Forelimb muscle (tissue), 1 donor: Measurements from ENCODE around the gene ZNF587B. TPM values are rescaled to one million over a fixed set of nuclear protein-coding genes. Genes with fewer than 3 reads are reported as not detected.
"Not testable (repeated sequence)": the region's sequence is repeated elsewhere in the genome, so short reads cannot be mapped to it uniquely, and the experiment has no call there.

Experiments
- DNase-seq: peaks from one replicate; pipeline ENCODE4 v3.0.0-alpha.2; 2013; ENCODE audit warnings: low read depth
- polyA plus RNA-seq: library from polyadenylated mRNA; unstranded; fragments of 120-200 nt; gene quantifications from one replicate; pipeline ENCODE4 v1.2.1, GENCODE V29; 2013; ENCODE audit not compliant: insufficient read length

ZNF587B gene
- polyA plus RNA-seq = 5.1 TPM

DNA sequence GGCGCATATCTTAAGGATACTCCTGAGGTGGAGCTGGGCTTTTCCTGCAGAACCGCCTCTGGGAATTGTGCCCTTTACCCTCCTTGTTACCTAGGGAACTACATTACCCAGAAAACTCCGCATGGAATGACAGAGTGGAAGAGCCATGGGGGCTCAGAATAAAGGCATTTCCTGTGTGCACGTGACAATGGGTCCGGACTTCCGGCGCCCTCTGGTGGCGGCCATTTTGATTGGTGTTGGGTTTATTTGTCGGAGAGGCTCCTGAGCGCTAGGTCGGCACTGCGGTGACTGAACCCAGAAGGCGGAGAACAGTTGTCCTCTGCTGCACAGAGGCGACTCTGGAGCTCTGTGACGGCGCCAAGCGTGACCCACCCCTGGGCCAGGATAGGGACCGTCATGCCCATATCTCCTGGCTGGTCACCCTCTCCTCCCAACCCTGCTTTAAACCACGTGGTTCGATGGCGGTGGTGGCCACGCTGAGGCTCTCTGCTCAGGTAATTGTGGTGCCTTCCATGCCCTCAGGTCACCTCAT lies at the start of gene ZNF587B:
Gene ZNF587B, plus strand, starts transcription at position 229 of the 532 bp plus-strand sequence. Its CDS starts 230 bp downstream, at position 459.
- DNase-seq = no peak

DNA sequence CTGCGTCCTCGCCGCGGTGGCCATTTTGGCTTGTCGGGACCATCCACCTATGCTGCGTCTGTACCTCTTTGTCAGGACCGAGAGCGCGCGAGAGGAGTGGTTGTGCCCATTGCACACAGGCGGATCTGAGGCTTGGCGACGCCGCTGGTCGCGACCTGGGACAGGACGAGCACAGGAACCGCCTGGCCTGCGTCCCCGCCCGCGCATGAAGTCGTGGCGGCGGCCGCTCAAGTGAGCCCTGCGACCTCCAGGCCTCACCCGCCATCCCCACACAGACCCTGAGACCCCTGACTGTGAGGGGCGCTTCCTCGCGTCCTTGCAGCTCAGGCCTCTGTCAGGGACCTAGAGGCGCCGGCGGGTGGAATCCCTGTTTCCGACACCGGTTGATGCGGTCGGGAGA lies 43.8 kb upstream of the ZNF587B start:
- DNase-seq = no peak

DNA sequence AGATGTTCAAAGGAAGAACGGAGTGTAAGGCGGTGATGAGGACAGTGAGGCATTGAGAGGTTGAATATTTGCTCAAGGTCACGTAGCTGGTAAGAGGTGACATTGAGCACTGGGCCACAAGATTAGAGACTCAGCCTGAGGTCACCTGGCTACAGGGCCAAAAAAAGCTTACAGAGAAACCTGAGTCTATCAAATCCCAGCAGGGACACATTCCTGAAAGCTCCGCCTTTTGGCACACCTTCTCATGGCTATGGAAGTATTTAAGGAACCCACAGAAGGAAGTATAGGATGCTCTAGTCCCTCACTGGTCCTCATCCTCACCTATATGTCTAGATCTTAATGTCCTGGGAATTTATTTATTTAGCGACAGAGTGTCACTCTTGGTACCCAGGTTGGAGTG lies 43.2 kb upstream of the ZNF587B start:
- DNase-seq = no peak

- no peak for DNase-seq
Observed at GRCh38 chr19:57788114-57788692, 41.9 kb upstream of the ZNF587B start.

- no peak for DNase-seq
Observed at GRCh38 chr19:57789288-57789687, 40.8 kb upstream of the ZNF587B start.

DNA sequence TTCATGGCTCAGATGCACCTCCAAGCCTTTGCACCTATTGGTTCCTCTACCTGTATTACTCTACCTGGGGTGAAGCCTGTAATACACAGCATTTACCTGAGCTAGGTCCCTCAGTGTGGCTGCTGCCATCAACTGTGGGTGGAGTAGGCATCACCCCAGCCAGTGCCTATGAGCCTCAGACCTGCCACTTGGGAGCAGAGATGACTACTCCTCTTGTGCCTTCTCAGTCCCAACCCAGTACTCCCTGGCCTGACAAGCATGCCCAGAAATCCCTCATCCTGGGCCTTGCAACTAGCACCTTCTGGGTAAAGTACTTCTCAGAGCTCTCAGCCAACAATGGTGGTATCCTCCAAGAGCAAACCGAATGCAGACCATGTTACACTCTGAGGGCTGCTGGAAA lies 33.5 kb upstream of the ZNF587B start:
- DNase-seq = not testable (repeated sequence)

GRCh38 chr19:57800696-57801095 lies 29.4 kb upstream of the ZNF587B start:
- DNase-seq = no peak

GRCh38 chr19:57802269-57802668 lies 27.8 kb upstream of the ZNF587B start:
- DNase-seq = no peak

DNA sequence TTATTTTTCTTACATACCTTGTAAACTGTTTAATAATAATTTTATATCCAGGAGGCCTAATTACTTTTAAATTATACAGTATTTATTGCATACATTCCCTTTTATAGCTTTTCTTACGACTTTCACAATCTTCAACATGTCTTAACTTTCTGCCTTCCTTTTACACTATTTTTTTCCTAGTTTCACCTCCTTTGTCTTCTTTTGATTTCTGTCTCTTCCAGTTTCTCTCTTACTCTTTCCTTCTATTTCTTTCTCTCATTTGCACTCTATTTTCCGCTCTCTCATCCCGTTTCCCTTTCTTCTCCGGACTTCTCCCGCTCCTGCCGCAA lies 26.9 kb upstream of the ZNF587B start:
- DNase-seq = no peak

DNA sequence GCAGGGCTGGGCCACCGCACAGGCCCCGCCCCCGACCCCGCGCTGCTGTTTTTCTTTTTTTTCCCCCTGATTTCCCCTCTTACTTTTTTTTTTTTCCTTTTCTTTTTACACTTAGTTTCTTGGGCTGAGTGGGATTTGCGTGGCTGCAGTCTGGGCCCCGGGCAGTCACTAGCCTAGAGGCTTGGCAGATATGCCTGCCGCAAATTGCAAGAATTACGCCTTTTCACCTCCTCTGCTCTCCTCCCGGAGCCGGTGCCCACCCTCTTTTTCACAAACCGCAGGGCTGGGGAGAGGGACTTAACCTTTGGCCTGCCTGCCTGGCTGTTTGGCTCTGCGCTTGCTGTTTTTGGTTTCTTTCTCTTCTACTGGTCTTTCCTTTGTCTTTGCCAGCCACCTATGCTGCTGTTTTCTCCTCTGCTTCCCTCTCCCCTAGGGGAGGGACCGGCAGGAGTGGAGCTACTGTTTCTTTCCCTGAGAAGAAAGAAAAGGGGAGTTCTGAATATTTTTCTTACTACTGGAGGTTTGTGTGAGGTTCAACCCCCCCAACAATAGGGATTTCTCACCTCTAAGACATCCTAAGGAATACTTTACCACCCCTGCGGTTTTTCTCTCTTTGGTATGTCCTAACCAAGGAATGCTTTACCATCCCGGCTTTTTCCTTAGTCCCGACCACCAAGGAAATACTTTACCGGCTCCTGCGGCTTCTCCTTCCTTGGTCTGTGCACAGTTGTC lies 26.3 kb upstream of the ZNF587B start:
- DNase-seq = no peak

GRCh38 chr19:57807541-57807940 lies 22.6 kb upstream of the ZNF587B start:
- no peak for DNase-seq

DNA sequence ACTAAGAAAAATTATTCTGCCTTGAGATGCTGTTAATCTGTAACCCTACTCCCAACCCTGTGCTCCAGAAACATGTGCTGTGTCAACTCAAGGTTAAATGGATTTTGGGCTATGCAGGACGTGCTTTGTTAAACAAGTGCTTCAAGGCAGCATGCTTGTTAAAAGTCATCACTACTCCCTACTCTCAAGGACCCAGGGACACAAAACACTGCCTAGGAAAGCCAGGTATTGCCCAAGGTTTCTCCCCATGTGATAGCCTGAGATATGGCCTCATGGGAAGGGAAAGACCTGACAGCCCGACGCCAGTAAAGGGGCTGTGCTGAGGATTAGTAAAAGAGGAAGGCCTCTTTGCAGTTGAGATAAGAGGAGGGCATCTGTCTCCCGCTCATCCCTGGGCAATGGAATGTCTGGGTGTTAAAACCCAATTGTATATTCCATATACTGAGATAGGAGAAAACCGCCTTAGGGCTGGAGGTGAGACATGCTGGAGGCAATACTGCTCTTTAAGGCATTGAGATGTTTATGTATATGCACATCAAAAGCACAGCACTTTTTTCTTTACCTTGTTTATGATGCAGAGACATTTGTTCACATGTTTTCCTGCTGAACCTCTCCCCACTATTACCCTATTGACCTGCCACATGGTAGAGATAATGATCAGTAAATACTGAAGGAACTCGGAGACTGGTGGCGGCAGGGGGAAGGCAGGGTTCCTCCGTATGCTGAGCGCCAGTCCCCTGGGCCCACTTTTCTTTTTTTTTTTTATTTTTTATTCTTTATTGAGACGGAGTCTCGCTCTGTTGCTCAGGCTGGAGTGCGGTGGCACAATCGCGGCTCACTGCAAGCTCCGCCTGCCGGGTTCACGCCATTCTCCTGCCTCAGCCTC lies 19.4 kb upstream of the ZNF587B start:
- DNase-seq = not testable (repeated sequence)

DNA sequence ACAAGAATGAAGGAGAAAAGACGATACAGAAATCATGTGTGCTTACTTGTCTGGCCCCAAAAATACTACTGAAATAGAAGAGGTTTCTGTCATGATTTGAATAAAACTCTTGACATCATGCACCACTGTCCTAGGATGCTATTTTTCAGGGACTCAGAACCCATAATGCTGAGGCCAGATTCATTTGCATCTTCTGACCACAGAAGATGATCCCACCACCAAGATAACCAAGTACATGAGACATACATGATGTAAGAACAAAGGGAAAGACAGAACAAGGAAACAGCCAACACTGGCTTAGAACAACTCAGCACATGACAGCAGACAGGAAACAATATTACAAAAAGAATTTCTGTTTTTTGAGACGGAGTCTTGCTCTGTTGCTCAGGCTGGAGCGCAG lies 17.9 kb upstream of the ZNF587B start:
- no peak for DNase-seq

- DNase-seq = not testable (repeated sequence)
Observed at GRCh38 chr19:57812975-57813820, 16.9 kb upstream of the ZNF587B start.

DNA sequence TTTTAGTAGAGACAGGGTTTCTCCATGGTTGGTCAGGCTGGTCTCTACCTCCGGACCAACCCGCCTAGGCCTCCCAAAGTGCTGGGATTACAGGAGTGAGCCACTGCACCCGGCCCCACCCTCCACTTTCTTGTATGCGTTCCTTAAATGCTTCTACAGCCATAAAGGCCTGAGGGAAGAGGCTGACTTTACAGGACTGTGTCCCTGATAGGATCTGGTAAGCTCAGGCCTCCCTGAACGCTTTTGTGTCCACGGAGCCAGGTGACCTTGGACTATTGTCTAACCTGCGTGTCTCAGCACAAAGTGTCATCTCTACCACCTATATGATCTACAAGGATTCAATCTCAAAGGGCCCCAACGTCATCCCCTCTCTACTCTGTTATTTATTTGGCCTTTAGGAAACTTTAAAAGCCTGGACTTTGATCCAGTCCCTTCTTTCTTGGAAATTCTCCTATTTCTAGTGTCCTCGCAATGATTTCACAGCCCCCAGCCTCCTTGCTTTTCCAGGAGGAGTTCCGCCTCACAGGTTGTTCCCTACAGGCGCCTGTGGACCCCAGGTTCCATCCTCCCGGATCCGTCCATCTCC lies 16.1 kb upstream of the ZNF587B start:
- DNase-seq = no peak

DNA sequence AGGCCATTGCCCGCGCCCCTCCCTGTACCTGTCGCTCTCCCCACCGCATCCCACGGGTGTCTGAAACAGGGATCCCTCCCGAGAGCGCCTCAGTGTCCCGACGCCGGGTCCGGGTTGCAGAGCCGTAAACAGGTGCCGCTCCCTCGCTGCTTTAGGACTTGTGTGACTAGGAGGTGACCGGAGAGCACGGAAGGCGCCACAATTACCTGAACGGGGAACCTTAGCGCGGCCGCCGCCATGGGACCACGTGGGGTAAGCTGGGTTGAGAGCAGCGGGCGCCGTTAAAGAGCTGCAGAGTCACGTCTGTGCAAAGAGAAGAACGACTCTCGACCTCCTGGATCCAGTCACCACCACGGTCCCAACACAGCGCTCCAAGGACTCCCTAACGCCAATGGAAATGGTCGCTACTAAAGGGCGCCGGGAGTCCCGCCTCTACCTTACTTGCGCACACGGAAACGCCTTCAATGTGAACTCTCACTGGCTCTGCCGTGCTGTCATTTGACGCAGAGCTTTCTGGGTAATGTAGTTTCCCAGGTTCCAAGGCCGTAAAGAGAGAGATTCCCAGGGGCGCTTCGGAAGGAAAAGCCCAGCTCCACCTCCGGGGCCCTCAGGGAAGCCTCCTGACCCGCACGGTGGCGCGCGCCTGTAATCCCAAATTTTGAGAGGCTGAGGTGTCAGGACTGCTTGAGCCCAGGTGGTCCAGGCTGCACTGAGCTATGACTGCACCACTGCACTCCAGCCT lies 15.4 kb upstream of the ZNF587B start, which contains the start of gene ZNF552:
Gene ZNF552, minus strand, starts transcription at position 409 of the 742 bp plus-strand sequence. Its CDS starts 170 bp downstream, at position 239.
- peak; percentile 89 for DNase-seq

DNA sequence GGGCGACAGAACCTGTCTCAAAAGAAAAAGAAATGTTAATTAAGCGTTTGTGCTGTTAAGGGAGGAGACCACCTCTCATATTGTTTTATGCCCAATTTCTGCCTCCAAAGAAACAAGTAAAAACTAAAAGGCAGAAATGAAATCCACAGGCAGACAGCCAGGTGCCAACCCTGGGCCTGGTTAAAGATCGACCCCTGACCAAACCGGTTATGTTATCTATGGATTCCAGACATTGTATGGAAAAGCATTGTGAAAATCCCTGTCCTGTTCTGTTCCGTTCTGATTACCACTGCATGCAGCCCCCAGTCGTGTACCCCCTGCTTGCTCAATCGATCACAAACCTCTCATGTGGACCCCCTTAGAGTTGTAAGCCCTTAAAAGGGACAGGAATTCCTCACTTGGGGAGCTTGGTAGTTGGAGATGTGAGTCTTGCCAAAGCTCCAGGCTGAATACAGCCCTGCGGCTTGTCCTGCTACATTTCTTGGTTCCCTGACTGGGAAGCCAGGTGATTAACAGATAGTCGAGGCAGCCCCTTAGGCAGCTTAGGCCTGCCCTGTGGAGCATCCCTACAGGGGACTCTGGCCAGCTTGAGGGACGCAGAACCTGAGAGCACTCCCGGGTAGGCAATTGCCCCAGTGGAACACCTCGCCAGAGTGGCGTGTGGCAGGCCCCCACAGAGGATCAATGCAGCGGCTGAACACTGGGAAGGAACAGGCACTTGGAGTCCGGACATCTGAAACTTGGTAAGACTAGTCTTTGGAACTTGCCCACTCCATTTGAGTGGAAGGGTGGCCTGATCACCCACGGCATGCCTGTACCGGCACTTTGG lies 14.6 kb upstream of the ZNF587B start:
- no peak for DNase-seq

GRCh38 chr19:57816652-57817051 lies 13.4 kb upstream of the ZNF587B start:
- no peak for DNase-seq

GRCh38 chr19:57817976-57818375 lies 12.1 kb upstream of the ZNF587B start:
- no peak for DNase-seq
